Central memory CD8-positive, alpha-beta T cell (primary cell): Measurements from ENCODE around the gene ACTN1.

ENCODE experiments used
- ATAC-seq: fragments of 150-1000 bp; cut with Tn5 transposase; replicated peaks from 2 replicates; pipeline ENCODE4 v1.10.0; 2022; ENCODE audit warnings: mild to moderate bottlenecking, moderate FRiP score, moderate number of reproducible peaks; ENCODE audit not compliant: poor library complexity, severe bottlenecking; ENCODE audit errors: extremely low read depth
- DNase-seq, 2 donors: peaks; one replicate each; pipeline ENCODE4 v3.0.0; 2021; ENCODE audit warnings: low spot score in 2 of 2
- H3K27ac Mint-ChIP-seq: one replicate; pipeline ENCODE4 v1.8.0; 2022; ENCODE audit warnings: low read depth, mild to moderate bottlenecking, moderate library complexity, mixed read lengths
- H3K27me3 Mint-ChIP-seq: one replicate; pipeline ENCODE4 v1.8.0; 2022; ENCODE audit warnings: mixed read lengths
- H3K36me3 Mint-ChIP-seq: one replicate; pipeline ENCODE4 v1.8.0; 2022; ENCODE audit warnings: mild to moderate bottlenecking, moderate library complexity, mixed read lengths; ENCODE audit not compliant: insufficient read depth
- H3K4me1 Mint-ChIP-seq: one replicate; pipeline ENCODE4 v1.8.0; 2022; ENCODE audit warnings: mixed read lengths
- H3K4me3 Mint-ChIP-seq: one replicate; pipeline ENCODE4 v1.8.0; 2022; ENCODE audit warnings: mild to moderate bottlenecking, moderate library complexity, mixed read lengths
- H3K9me3 Mint-ChIP-seq: one replicate; pipeline ENCODE4 v1.8.0; 2022; ENCODE audit warnings: mixed read lengths

ACTN1 gene

GRCh38 chr14:68825729-68826128, 153.4 kb downstream of the ACTN1 start:
- H3K27ac Mint-ChIP-seq = no peak overlapping the region
- no peaks in the 10 kb centered on the region for H3K9me3 Mint-ChIP-seq
- H3K36me3 Mint-ChIP-seq = no peaks in the 10 kb centered on the region
- DNase-seq = no peak
- H3K27me3 Mint-ChIP-seq = no peaks in the 10 kb centered on the region
- no peak overlapping the region for H3K4me3 Mint-ChIP-seq
- peaks cover 13% of the 10 kb centered on the region for H3K4me1 Mint-ChIP-seq
- no peak for ATAC-seq

GRCh38 chr14:68824517-68825347, 154.4 kb downstream of the ACTN1 start:
- Mint-ChIP-seq H3K9me3 (no peaks in the 10 kb centered on the region), H3K4me3 (no peak overlapping the region), H3K36me3 (no peaks in the 10 kb centered on the region), H3K4me1 (peaks cover 23% of the 10 kb centered on the region), H3K27ac (no peak overlapping the region), H3K27me3 (no peaks in the 10 kb centered on the region)
- DNase-seq = no peak
- ATAC-seq = no peak

- ATAC-seq (no peak), DNase-seq (no peak)
- Mint-ChIP-seq H3K4me1 (peaks cover 24% of the 10 kb centered on the region), H3K27ac (peak overlapping the region; percentile 76), H3K27me3 (no peaks in the 10 kb centered on the region), H3K36me3 (no peaks in the 10 kb centered on the region), H3K4me3 (no peak overlapping the region), H3K9me3 (no peaks in the 10 kb centered on the region)
These were observed 154.9 kb downstream of the ACTN1 start for GRCh38 chr14:68824207-68824516.
